GM19238 (cell line): Measurements from ENCODE around the gene LOXHD1.

Experiments used
- DNase-seq: peaks from one replicate; pipeline ENCODE4 v3.0.0; 2011; ENCODE audit warnings: low spot score; ENCODE audit not compliant: insufficient read length

LOXHD1 gene

DNA sequence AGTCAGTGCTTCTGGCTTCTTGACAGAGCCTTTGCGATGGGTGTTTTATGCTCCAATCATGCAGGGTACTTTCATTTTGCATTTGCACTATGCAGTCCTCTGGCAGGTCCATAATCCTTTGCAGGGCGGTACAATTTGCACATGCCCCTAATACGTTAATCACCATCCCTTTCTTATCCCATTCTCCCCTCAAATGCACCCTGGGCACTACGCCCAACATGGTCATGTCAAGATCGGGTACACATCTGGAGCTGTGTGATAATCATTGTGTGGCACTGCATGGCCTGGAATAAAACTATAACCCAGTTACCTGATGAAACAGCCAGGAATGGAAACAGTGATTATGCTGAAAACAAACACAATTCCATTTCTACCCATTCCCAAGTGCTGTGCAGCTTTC, 27.7 kb downstream of the LOXHD1 start:
- DNase-seq, result no peak

DNA sequence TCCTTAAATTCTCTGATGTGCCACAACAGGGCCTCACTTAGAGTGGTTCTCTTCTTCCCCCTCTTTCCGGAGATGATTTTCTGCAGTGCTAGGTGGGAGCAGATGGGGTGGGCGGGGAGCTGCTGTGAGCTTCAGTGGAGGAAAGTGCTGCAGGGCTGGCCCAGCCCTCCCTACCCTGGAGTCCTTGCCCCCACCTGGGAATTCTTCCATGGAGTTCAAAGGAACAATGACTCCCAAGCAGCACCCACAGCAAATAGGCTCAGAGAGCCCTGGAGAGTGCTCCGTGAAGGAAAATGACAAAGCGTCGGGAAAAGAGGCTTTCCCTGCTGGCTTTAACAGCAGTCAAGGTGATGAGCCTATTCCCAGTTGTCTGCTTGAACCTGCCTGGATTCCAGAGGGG, 28.8 kb downstream of the LOXHD1 start:
- DNase-seq, result no peak

DNA sequence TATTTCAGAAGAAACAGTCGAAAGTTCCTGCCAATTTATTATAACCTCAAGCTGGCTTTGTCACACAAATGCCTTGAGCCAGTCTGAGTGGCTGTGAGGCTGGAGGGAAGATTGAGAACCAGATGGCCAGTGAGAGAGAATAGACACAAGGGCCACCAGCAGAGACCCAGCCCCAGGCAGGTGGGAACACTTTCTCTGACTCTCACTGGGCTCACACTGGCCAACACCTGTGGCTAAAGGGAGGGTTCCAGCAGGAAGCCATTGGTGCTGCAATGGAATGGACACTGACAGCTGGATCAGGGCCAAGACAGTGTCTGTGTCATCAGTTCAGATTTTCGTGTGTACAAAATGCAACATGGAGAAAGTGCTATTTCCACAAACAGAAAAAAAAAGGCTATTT, 29.9 kb downstream of the LOXHD1 start:
- DNase-seq, result no peak

GRCh38 chr18:46625069-46625468, 32.0 kb downstream of the LOXHD1 start:
- DNase-seq, result no peak

GRCh38 chr18:46624127-46624526, 32.9 kb downstream of the LOXHD1 start:
- DNase-seq, result no peak

GRCh38 chr18:46623541-46623940, 33.5 kb downstream of the LOXHD1 start:
- no peak for DNase-seq

- no peak for DNase-seq
Measured at GRCh38 chr18:46622999-46623398, 34.0 kb downstream of the LOXHD1 start.

GRCh38 chr18:46622451-46622850, 34.6 kb downstream of the LOXHD1 start:
- DNase-seq, result no peak

DNA sequence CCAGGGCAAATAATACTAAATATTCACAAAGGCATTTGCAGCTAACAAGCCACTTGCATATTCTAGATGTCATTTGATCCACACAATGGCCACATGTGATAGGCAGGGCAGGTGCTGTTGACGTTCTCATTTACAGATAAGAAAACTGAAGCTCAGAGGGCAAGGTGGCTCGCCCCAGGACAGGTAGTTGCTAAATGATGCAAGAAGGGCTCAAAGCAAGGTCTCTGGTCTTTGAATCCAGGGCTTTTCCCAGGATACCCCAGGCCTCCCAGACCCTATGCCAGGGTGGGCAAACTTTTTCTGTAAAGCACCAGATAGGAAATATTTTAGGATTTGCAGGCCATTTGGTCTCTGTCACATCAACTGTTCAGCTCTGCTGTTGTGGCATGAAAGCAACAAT, 35.1 kb downstream of the LOXHD1 start:
- DNase-seq, result no peak

DNA sequence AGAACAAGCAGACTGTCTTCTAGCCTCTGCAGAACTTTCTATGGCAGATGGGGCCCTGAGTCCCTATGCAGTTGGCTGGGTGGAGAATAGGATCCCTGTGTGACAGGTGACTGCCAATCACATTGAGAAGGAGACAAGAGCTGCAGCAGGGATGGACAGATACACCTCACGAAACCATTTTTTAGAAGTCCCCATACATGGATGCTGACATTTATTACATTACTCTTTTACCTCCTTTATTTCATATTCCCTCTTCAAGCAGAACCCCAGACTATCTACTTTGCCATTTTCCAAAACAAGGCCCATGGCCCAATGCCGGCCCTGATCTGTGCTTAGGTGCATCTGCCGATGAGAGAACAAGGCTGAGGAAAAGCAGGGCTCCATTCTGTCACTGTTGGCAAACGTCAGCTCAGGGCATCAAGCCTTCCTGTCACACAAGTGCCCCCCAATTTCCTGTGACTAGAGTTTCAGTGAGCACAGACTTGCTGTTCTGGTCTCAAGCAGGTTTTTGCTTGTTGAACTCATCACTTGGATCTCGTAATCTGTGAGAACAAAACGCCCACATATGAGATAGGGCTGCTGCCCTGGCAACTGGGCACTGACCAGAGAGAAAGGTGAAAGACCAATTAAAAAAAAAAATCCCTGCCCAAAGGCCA, 35.8 kb downstream of the LOXHD1 start:
- no peak for DNase-seq

DNA sequence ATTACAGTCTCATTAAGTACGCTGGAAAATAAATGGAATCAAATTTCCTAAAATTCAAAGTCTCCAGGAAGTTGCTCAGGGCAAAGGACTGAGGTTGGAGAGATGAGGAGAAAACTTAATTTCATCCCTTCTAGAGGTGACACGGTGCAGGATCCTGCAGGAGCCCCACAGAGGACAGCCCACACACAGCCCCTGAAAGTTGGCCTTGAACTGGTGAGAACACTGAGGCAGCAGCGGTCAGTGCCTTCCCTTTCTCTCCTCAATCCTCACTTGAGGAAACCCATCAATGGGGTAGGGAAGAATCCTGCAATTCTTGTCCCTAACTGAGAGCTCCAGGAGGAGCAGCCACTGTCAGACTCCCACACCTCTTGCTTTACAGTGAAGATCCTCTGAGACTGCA, 37.5 kb downstream of the LOXHD1 start:
- DNase-seq, result no peak

DNA sequence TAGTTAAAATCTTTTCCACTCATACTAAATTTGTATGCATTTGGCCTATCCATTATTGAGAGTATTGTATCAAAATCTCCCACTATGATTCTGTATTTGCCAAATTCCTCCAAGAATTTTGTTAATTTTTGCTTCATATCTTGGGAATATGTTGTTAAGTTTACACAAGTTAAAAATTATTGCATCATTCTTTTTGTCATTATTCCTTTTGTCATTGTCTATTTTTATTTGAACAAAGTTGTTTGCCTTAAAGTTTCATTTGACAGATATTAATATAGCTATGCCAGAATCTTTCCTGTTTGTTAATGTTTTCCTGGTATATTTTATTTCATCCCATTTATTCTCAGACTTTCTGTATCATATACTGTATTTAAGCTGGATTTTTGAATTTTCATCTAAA, 41.3 kb downstream of the LOXHD1 start:
- DNase-seq, result no peak

- DNase-seq, result no peak
Measured at GRCh38 chr18:46609048-46609447, 48.0 kb downstream of the LOXHD1 start.

DNA sequence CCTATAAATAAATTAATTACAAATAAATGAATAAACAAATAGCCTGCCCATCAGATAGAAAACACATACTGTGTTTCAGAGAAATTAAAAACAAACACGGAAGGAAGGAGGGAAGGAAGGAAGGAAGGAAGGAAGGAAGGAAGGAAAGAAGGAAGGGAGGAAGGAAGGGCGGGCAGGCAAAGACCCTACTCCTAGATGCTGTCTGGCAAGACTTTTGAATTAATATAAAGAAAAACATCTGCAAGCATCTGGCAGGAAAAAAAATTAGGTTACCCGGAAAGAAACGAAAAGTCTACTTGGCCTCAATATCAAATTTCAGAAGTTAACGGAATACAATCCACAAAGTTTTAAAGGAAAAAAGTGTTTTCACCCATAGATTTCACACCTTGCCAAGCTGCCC, 49.1 kb downstream of the LOXHD1 start:
- DNase-seq, result no peak

GRCh38 chr18:46601141-46601805, 55.7 kb downstream of the LOXHD1 start:
- no peak for DNase-seq

GRCh38 chr18:46596119-46596518, 60.9 kb downstream of the LOXHD1 start:
- DNase-seq, result no peak

DNA sequence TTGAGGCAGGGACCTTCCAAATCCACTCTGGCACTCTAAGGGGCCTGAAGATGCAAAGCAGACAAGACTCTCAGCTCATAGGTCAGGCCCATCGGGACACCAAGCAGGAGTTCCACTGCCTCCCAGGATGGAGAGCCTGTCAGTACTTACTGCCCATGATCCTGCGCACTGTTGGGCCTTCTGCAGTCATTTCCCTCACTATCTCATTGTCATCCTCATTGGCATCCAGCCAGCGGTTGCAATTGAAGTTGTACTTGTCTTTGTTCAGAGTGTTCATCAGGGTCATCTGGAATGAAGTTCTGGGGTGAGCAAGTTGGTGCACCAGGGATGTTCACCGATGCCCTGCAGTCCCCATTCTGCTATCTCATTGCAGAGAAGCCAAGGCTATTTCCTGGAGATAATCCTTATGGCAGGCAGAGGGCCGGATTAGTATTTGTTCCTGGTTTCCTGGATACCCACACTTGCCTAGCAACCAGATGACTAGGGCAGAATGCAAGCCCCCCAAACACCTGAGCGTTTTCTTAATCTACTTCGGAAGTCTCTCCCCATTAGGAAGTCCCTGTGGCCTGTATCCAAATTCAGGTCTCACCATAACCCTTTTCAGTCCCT, 65.1 kb downstream of the LOXHD1 start:
- DNase-seq, result no peak

DNA sequence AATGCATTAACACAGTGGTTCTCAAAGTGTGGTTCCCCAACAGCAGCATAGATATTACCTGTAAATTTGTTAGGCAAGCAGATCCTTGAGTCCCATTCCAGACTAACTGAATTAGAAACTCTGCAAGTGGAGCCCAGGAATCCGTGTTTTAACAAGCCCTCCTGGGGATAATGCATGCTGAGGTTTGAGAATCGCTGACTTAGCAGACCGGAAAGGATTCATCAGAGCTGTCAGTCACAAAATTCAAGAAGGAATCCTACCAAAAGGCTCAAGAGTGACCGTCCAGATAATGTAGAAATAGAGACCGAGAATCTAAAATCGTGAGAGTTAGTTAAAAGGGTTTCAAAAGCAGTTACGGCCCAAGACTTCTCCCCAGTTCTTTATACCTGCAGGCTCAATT, 66.9 kb downstream of the LOXHD1 start:
- no peak for DNase-seq

GRCh38 chr18:46588971-46589660, 67.9 kb downstream of the LOXHD1 start:
- no peak for DNase-seq

GRCh38 chr18:46587600-46587999, 69.4 kb downstream of the LOXHD1 start:
- no peak for DNase-seq

- DNase-seq, result no peak
Measured at GRCh38 chr18:46583711-46584110, 73.3 kb downstream of the LOXHD1 start.

GRCh38 chr18:46581648-46582047, 75.4 kb downstream of the LOXHD1 start:
- no peak for DNase-seq
